Left hindlimb (tissue), 1 donor: ENCODE data around the gene NEU1.
"Not testable (repeated sequence)": the region's sequence is repeated elsewhere in the genome, so short reads cannot be mapped to it uniquely, and the experiment has no call there.

ENCODE experiments used
- DNase-seq: peaks from one replicate; pipeline ENCODE4 v3.0.0-alpha.2; 2018

NEU1 gene

GRCh38 chr6:31871046-31871659 lies 8.5 kb upstream of the NEU1 start:
- DNase-seq: no peak

DNA sequence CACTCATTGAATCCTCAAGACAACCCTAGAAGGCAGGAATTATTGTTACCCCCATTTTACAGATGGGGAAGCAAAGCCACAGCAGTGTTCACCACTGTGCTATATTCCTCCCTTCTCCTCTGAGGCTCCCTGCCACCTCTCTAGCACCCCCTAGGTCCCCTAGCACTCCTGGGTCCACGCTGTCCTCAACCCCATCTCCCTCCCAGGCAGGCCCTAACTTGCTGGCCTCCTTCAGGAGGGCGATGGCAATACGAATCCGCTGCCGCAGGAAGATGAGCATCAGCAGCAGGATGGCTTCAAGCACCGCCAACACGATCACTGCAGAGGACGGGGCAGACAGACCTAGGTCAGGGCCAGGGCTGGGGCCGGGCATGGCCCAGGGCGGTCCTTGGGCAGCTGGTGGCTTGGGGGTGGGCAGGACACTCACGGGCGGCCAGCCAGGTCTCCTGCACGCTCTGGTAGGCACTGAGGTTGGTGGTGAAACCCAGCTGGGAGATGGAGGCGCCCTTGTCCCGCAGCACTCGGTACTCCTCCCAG lies 7.8 kb upstream of the NEU1 start:
- no peak for DNase-seq

GRCh38 chr6:31869343-31869742 lies 6.7 kb upstream of the NEU1 start:
- DNase-seq: no peak

DNA sequence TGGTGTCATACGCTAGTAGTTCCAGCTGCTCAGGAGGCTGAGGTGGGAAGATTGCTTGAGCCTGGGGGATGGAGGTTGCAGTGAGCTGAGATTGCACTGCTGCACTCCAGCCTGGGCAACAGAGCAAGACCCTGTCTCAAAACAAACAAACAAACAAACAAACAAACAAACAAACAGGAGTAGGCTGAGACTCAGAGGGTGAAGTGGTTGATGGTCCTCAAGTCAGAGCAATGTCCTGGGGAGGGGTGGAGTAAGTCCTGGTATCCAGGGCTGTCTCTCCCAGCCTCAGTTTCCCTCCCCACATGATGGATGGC lies 6.0 kb upstream of the NEU1 start:
- not testable (repeated sequence) for DNase-seq

DNA sequence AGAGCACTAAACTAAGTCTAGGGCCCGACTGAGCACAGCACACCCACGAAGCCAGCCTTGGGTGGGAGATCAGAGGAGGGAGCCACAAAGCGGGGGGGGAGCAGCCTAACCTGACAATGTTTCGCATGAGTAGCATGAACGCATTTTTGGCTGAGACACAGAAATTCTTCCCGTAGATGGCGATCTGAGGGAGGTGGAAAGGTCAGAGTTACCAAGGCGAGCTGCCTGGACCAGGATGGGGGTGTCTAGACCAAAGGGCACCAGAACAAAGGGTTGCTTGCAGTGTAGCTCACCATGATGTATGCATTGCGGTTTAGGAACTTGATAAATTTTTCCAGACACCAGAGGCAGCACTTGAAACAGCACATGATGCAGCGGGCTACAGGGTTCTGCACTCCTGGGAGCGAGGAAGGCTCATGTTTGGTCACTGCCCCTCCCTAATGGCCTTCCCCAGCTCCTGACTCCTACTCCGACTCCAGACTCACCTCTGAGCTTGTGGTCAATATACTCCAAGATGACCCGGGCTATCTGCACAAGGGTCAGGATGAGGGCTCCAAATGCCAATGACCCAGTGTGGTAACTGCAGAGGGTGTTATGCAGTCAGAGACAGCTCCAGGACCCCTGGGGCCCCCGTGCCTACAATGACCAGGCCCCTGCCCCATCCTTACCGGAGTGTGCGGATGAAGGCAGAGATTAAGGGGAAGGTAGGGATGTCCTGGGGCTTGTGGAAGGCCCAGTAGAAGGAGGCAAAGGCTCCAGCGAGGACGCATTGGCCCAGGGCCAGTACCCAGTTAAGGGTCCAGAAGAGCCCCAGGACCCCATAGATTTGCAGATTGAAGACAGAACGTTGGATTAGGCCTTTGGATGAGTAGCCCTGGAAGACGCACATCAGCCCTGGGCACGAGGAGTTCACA lies 2.8 kb upstream of the NEU1 start:
- DNase-seq: no peak

GRCh38 chr6:31864818-31865204 lies 2.2 kb upstream of the NEU1 start:
- no peak for DNase-seq

GRCh38 chr6:31864123-31864562 lies 1.5 kb upstream of the NEU1 start:
- not testable (repeated sequence) for DNase-seq

DNA sequence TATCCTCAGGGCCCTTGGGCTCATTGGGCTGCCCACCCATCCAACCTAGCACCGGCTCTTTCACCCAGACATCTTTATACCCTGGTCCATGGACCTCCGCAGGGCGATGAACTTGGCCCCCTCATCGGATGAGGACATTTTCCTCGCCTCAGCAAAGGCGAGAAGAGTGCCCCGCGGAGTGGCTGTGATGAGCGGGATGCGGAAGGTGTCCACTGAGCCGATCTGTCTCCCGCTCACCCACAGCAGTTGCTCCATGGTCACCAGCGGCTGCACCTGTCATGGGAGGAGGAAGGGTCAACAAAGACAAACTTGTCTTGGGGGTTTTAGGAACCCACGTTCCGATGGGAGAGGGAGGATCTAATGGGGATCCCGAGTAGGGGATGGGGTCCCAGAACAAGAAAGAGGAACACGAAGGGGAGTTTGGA lies 690 bp downstream of the NEU1 start:
- no peak for DNase-seq

GRCh38 chr6:31861150-31861549 lies 1.5 kb downstream of the NEU1 start:
- no peak for DNase-seq

- no peak for DNase-seq
Measured at GRCh38 chr6:31860349-31860748, 2.3 kb downstream of the NEU1 start.

DNA sequence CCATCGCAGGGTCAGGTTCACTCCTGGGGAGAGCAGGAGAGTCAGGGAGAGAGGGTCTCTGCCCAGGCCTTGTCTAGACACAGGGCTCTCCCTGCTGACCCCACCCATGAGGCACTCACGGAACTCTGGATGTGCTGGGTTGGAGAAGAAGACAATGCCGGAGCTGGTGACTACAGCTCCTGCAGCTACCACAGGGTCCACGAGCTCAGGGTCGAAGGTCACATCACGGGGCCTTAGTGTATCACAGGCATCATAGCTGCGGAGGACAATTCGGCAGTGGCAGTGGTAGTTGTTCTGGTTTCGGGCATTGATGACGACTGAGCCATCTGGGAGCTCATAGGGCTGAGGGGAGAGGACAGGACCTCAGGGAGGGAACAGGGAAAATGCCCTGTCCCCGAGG lies 2.7 kb downstream of the NEU1 start:
- no peak for DNase-seq

DNA sequence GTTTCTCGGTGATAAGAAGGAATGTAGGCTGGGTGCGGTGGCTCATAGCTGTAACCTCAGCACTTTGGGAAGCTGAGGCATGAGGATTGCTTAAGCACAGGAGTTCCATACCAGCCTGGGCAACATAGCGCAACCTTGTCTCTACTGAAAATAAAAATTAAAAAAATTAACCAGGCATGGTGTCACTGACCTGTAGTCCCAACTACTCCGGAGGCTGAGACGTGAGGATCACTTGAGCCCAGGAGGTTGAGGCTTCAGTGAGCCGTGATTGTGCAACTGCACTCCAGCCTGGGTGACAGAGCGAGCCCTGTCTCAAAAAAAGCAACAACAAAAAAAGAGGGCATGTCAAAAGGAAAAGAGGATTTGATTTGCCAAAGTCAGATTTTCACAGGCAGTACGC lies 3.9 kb downstream of the NEU1 start:
- DNase-seq: no peak

DNA sequence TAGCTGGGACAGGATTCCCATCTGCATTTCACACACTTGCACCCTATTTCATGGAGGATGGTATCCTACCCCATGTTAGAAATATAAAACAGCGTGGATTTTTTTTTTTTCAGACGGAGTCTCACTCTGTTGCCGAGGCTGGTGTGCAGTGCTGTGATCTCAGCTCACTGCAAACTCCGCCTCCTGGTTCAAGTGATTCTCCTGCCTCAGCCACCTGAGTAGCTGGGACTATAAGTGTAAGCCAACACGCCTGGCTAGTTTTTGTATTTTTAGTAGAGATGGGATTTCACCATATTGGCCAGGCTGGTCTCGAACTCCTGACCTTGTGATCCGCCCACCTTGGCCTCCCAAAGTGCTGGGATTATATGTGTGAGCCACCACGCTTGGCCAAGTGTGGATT lies 4.8 kb downstream of the NEU1 start:
- not testable (repeated sequence) for DNase-seq

- DNase-seq: not testable (repeated sequence)
Measured at GRCh38 chr6:31851980-31852718, 10.5 kb downstream of the NEU1 start.

GRCh38 chr6:31851485-31851832 lies 11.2 kb downstream of the NEU1 start:
- DNase-seq: no peak

DNA sequence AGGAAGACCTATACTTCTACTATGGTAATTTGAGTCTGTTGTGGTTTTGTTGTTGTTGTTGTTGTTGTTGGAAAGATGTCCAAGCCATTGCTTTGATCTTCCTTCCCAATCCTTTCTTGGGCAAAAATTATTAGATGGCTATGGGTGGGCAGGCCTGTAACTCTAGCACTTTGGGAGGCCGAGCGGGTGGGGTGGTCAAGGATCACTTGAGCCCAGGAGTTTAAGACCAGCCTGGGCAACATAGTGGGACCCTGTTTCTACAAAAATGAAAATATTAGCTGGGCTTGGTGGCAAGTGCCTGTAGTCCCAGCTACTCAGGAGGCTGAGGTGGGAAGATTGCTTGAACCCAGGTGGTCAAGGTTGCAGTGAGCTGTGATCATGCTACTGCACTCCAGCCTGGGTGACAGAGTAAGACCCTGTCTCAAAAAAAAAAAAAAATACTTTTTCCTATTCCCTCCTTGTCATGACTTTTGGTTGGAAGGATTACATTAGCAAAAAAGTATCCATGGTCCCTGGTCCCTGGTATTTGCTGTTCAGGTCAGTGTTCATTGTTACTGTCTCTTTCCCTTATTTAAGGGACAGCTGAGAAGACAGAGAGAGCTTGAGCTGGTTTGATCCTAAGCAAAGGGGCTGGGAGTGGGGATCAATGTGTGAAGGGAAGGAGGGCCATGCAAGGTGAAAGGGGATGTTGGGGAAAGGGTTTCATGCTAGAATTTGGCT lies 11.7 kb downstream of the NEU1 start:
- DNase-seq: no peak

GRCh38 chr6:31847276-31847978 lies 15.2 kb downstream of the NEU1 start:
- DNase-seq: no peak

DNA sequence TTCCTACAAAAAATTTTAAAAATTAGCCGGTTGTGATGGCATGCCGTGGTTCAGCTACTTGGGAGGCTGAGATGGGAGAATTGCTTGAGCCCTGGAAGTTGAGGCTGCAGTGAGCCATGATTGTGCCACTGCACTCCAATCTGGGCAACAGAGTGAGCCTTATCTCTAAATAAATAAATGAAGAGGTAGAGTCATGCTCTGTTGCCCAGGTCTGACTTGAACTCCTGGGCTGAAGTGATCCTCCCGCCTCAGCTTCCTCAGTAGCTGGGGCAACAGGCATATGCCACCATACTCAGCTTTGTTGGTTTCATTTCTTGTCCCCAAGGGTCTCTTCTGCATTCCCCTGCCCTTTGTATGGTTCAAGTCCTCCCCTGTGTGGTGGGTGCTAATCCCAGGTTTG lies 18.1 kb downstream of the NEU1 start:
- no peak for DNase-seq

DNA sequence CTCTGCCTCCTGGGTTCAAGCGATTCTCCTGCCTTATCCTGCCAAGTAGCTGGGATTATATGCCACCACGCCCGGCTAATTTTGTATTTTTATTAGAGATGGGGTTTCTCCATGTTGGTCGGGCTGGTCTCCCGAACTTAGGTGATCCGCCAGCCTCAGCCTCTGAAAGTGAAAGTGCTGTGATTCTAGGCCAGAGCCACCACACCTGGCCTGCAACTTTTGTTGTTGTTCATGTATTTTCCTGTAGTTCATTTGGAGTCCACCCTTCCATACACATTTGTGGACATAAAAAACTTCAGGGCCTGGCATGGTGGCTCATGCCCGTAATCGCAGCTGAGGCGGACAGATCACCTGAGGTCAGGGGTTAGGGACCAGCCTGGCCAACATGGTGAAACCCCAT lies 20.6 kb downstream of the NEU1 start:
- DNase-seq: no peak

DNA sequence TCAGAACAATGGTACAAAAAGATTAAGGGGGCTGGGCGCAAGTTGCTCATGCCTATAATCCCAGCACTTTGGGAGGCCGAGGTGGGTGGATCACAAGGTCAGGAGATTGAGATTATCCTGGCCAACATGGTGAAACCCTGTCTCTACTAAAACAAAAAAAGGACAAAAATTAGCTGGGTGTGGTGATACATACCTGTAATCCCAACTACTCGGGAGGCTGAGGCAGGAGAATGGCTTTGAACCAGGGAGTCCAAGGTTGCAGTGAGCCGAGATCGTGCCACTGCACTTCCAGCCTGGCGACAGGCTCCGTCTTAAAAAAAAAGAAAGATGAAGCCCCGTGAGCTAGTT lies 22.9 kb downstream of the NEU1 start:
- not testable (repeated sequence) for DNase-seq

DNA sequence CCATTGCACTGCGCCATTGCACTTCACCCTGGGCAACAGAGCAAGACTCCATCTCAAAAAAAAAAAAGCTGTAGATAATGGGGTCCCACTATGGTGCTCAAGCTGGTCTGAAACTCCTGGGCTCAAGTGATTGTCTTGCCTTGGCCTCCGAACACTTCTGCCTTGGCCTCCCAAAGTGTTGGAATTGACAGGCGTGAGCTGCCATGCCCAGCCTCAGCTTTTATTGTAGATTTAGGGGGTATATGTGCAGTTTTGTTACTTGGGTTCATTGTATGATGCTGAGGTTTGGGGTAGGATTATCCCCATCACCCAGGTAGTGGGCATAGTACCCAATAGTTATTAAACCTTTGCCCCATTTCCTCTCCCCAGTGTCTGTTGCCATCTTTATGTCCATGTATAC lies 23.7 kb downstream of the NEU1 start:
- DNase-seq: no peak

DNA sequence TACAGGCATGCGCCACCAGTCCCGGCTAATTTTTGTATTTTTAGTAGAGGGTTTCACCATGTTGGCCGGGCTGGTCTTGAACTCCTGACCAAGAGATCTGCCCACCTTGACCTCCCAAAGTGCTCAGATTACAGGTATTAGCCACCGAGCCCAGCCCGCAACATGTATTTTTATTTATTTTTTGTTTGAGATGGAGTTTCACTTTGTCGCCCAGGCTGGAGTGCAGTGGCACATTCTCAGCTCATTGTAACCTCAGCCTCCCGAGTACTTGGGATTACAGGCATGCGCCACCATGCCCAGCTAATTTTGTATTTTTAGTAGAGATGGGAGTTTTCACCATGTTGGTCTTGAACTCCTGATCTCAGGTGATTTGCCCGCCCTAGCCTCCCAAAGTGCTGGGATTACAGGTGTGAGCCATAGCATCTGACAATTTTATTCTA lies 24.5 kb downstream of the NEU1 start:
- not testable (repeated sequence) for DNase-seq
